Esophagus muscularis mucosa (tissue), 4 donors: Measurements from ENCODE around the gene DLG5. TPM values are rescaled to one million over a fixed set of nuclear protein-coding genes. Genes with fewer than 3 reads are reported as not detected.

Experiments used
- DNase-seq: peaks from one replicate; pipeline ENCODE4 v3.0.0-alpha.2; 2017; ENCODE audit errors: extremely low spot score
- H3K27ac ChIP-seq, 4 donors: fragments of 200-600 bp; sonication (generic); replicated peaks in 1 of 4; 1 replicate in 3 of 4; 2 replicates in 1 of 4; pipeline ENCODE4 v1.5.1; 2016 to 2019; ENCODE audit warnings: mild to moderate bottlenecking in 1 of 4
- H3K27me3 ChIP-seq, 4 donors: fragments of 200-600 bp; sonication (generic); one replicate each; pipeline versions ENCODE4 v1.5.1 to v1.6.0; 2016 to 2019
- H3K36me3 ChIP-seq, 4 donors: fragments of 200-600 bp; sonication (generic); one replicate each; pipeline ENCODE4 v1.5.1; 2016 to 2019
- H3K4me1 ChIP-seq, 4 donors: fragments of 200-600 bp; sonication (generic); one replicate each; pipeline ENCODE4 v1.5.1; 2016 to 2019
- H3K4me3 ChIP-seq, 4 donors: fragments of 200-600 bp; sonication (generic); 1 replicate in 2 of 4; 2 replicates in 2 of 4; pipeline ENCODE4 v1.5.1; 2016 to 2019; ENCODE audit warnings: mild to moderate bottlenecking in 4 of 4, moderate library complexity in 1 of 4
- H3K9me3 ChIP-seq, 4 donors: fragments of 200-600 bp; sonication (generic); 1 replicate in 3 of 4; 2 replicates in 1 of 4; pipeline ENCODE4 v1.5.1; 2016 to 2019
- EP300 ChIP-seq: sonication (generic); formaldehyde crosslinking; IDR thresholded peaks from one replicate; pipeline ENCODE4 v1.6.1; 2017; ENCODE audit warnings: antibody characterized with exemption
- POLR2A ChIP-seq: fragments of 450-650 bp; IDR thresholded peaks from one replicate; pipeline ENCODE4 v1.6.1; 2017; ENCODE audit warnings: antibody characterized with exemption, moderate library complexity, mild to moderate bottlenecking, low read depth
- POLR2AphosphoS5 ChIP-seq, 2 donors: sonication (generic); formaldehyde crosslinking; IDR thresholded peaks; one replicate each; pipeline ENCODE4 v1.6.1; 2017; ENCODE audit warnings: antibody characterized with exemption in 2 of 2
- WGBS: methylation state at CpG from one replicate; pipeline ENCODE4 v1.1.5; 2018; 5-methylcytosine and 5-hydroxymethylcytosine counted together
- intact Hi-C: fragments of 100-400 bp; cut with DNase I; formaldehyde crosslinking; loops from one replicate; pipeline ENCODE4 v1.15.1; 2023
- total RNA-seq, 4 donors: library from RNA; depleted of rRNA; stranded (reverse); fragments of >200 nt; gene quantifications; one replicate each; pipeline versions ENCODE4 v1.1.0 to v1.2.1, GENCODE V29; 2016
- TF ChIP-seq, protein P1 (sequence below), 3 experiments: fragments of 200-600 bp in 2 of 3; fragments of 450-650 bp in 1 of 3; sonication (generic) in 2 of 3; IDR thresholded peaks; one replicate each; pipeline ENCODE4 v1.5.1; 2017 to 2019; ENCODE audit warnings: antibody characterized with exemption in 3 of 3, mild to moderate bottlenecking in 2 of 3, moderate library complexity in 1 of 3

The DLG5 gene
- total RNA-seq, 4 donors from 2014 or later: 55.7 to 120 (median 76.6) TPM

DNA sequence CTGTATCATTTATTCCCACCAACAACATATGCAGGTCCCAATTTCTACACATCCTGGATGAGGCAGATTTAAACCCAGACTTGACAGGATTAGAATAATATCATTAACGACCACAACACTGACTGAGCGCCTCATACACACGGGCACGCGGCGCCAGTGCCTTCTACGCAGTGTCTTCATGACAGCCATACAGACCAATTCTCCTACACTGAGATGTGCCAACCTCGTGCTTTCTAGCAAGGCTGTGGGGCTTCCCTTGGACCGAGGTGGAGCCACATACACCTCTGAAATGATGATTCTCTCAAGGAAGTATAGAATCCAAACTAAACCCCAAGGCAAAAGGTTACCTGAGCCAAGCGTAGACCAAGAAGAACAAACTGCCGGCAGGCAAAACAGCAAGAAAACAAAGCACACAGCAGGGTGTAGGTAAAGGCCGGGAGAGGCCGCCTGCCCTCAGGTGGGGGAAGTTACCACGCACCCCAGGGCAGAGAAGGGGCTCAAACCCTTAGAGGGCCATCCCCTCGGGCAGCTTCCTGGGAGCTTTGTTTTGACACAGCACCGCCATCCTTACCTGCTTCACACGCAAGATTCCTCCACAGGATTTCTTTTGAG lies 75.8 kb downstream of the DLG5 start:
- Histone ChIP-seq H3K27me3 (no peaks in the 10 kb centered on the region), H3K4me1 (peaks cover 11 to 49% (median 44%) of the 10 kb centered on the region in 4 donors), H3K27ac (peak overlapping the region in 2 of 4 donors; percentile 3 to 85), H3K9me3 (no peaks in the 10 kb centered on the region), H3K4me3 (no peak overlapping the region), H3K36me3 (peaks cover 20 to 57% (median 47%) of the 10 kb centered on the region in 4 donors)
- 93% methylated on average over 15 of the region's 17 CpGs for WGBS
- DNase-seq: no peak
- intact Hi-C loops: no loop called here
- TF ChIP-seq, protein P1, sequence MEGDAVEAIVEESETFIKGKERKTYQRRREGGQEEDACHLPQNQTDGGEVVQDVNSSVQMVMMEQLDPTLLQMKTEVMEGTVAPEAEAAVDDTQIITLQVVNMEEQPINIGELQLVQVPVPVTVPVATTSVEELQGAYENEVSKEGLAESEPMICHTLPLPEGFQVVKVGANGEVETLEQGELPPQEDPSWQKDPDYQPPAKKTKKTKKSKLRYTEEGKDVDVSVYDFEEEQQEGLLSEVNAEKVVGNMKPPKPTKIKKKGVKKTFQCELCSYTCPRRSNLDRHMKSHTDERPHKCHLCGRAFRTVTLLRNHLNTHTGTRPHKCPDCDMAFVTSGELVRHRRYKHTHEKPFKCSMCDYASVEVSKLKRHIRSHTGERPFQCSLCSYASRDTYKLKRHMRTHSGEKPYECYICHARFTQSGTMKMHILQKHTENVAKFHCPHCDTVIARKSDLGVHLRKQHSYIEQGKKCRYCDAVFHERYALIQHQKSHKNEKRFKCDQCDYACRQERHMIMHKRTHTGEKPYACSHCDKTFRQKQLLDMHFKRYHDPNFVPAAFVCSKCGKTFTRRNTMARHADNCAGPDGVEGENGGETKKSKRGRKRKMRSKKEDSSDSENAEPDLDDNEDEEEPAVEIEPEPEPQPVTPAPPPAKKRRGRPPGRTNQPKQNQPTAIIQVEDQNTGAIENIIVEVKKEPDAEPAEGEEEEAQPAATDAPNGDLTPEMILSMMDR (IDR thresholded peaks at IDR 0.05): no peak
- TF ChIP-seq EP300: no peak
- no peak for TF ChIP-seq POLR2AphosphoS5 (IDR thresholded peaks at IDR 0.05)
- TF ChIP-seq POLR2A: no peak

DNA sequence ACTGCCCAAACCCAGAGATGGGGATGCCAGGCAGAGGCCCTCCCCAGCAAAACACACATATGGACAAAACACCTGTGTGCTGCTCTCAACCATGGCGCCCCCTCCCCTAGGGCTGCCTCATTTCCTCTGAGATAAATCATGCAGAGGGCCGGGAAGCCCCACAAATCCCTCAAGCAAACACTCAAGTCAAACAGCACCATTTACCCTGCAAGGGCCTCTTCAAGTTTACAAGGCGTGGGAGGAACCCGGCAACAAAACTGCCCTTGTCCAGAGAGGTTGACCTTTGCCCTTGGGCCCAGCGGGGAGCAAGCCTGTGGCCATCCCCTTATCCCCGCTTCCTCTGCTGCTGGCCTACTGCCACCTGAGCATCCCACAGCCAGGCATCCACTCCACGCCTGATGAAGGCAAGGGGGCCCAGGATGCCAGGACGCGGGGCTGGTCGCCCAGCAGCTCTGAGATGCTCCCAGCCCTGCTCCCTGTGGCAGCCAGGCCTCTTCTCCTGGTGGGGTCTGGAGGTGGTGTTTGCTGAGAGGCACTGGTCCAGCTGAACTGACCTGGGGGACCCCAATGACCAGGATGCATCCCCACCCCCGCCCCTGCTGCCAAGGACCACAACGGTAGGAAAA lies 77.4 kb downstream of the DLG5 start:
- Histone ChIP-seq H3K9me3 (no peaks in the 10 kb centered on the region), H3K27ac (peak overlapping the region in 3 of 4 donors; percentile 38 to 85 (median 57)), H3K4me1 (peaks cover 11 to 55% (median 51%) of the 10 kb centered on the region in 4 donors), H3K27me3 (no peaks in the 10 kb centered on the region), H3K36me3 (peaks cover 15 to 44% (median 39%) of the 10 kb centered on the region in 4 donors), H3K4me3 (no peak overlapping the region)
- WGBS: 73% methylated on average over 9 of the region's 12 CpGs
- TF ChIP-seq POLR2AphosphoS5 (IDR thresholded peaks at IDR 0.05) (no peak), POLR2A (no peak), EP300 (no peak)
- TF ChIP-seq, protein P1 (IDR thresholded peaks at IDR 0.05): no peak
- DNase-seq: no peak
- intact Hi-C loops: loop anchor here (5.0 kb wide), 1 partner anchor 48 kb away; no protein-coding TSS in a partner anchor

DNA sequence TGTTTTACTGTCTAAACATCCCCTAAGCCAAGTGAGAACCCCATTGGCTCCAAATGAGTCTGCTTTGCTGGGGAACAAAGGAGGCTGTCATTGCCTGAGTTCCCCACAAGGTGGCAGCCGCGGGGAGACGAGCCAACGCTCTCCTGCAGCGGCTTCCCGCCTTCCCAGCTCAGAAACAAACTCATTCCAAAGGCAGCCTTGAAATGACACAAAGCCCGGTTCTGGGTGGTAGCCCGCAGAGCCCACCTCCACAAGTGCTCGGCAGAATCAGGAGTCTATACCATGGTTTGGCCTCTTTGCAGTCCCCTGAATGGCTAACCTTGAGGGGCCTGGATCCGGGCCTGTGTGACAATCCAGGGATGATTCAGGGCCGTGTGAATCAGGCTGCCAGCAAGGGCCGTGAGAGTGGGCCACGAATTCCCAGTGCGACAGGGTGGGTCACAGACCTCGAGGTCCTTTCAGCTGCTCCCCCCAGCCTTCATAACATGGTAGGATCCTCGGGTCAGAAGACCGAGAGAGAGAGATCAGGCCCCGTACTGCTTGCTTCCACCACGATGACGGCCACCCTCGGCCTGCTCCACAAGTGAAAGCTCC lies 79.7 kb downstream of the DLG5 start:
- peaks cover 14 to 44% (median 36%) of the 10 kb centered on the region in 4 donors for H3K36me3 ChIP-seq
- intact Hi-C loops: loop anchor here (1.0 to 5.0 kb wide), 3 partner anchors 50 to 127 kb away; partner anchors contain the start of gene DLG5
- no peaks in the 10 kb centered on the region for H3K27me3 ChIP-seq
- TF ChIP-seq, protein P1 (IDR thresholded peaks at IDR 0.05): peak; percentile 97 to 99 (median 98)
- TF ChIP-seq POLR2A: no peak
- peak; percentile 53 to 70 for TF ChIP-seq POLR2AphosphoS5 (IDR thresholded peaks at IDR 0.05)
- H3K27ac ChIP-seq: peak overlapping the region; percentile 70 to 85 (median 80)
- no peaks in the 10 kb centered on the region for H3K9me3 ChIP-seq
- peaks cover 11 to 61% (median 54%) of the 10 kb centered on the region in 4 donors for H3K4me1 ChIP-seq
- DNase-seq: no peak
- peak overlapping the region in 3 of 4 donors; percentile 3 to 27 (median 16) for H3K4me3 ChIP-seq
- WGBS: 37% methylated on average over 12 of the region's 21 CpGs

DNA sequence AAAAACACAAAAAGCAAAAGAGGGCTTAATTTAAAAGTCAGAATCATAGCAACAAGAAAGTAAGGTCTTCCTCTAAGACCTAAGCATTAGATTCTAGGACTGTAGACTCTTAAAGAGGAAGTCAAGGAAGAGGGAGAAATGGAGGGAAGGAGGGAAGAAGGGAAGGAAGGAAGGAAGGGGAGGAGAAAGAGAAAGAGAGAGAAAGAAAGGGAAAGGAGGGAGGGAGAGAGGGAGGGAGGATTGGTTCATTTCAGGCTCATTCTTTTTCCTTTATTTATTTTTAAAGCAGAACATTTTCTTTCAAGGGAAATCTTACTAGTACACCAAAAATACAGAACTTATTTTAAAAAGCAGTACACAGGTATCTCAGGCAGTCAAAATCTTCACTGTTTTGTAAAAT lies 81.1 kb downstream of the DLG5 start:
- peaks cover 11 to 61% (median 54%) of the 10 kb centered on the region in 4 donors for H3K4me1 ChIP-seq
- H3K4me3 ChIP-seq: no peak overlapping the region
- H3K9me3 ChIP-seq: no peaks in the 10 kb centered on the region
- intact Hi-C loops: loop anchor here (5.0 kb wide), 1 partner anchor 52 kb away; no protein-coding TSS in a partner anchor
- no peak for DNase-seq
- no peaks in the 10 kb centered on the region for H3K27me3 ChIP-seq
- peak overlapping the region; percentile 64 to 85 (median 80) for H3K27ac ChIP-seq
- peaks cover 26 to 44% (median 38%) of the 10 kb centered on the region in 4 donors for H3K36me3 ChIP-seq
- TF ChIP-seq, protein P1 (IDR thresholded peaks at IDR 0.05): no peak
- TF ChIP-seq POLR2A: no peak
- no peak for TF ChIP-seq EP300
- TF ChIP-seq POLR2AphosphoS5 (IDR thresholded peaks at IDR 0.05): no peak
